ENCODE results near the gene MAP2K4.

DNA sequence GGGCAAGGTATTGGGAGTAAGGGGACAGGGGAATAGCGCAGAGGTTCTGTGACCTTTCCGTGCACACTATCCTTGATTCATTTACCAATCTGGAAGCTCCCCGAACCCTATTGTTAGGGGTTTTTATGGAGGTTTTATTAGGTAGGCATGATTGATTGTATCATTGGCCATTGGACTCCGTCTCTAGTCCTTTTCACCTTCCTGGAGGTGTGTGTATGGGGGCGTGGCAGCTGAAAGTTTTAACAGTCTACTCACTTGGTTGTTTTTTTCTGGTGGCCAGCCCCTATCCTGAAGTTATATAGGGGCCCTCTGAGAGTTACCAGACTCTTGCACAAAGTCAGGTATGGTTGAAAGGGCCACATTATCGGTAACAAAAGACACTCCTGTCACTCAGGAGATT, 23.0 kb downstream of the MAP2K4 start:
- TF ChIP-seq, protein P1, sequence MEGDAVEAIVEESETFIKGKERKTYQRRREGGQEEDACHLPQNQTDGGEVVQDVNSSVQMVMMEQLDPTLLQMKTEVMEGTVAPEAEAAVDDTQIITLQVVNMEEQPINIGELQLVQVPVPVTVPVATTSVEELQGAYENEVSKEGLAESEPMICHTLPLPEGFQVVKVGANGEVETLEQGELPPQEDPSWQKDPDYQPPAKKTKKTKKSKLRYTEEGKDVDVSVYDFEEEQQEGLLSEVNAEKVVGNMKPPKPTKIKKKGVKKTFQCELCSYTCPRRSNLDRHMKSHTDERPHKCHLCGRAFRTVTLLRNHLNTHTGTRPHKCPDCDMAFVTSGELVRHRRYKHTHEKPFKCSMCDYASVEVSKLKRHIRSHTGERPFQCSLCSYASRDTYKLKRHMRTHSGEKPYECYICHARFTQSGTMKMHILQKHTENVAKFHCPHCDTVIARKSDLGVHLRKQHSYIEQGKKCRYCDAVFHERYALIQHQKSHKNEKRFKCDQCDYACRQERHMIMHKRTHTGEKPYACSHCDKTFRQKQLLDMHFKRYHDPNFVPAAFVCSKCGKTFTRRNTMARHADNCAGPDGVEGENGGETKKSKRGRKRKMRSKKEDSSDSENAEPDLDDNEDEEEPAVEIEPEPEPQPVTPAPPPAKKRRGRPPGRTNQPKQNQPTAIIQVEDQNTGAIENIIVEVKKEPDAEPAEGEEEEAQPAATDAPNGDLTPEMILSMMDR (IDR thresholded peaks at IDR 0.05) = no peak
- TF ChIP-seq POLR2A (IDR thresholded peaks at IDR 0.05) (no peak), EP300 (IDR thresholded peaks at IDR 0.05) (no peak)
